ENCODE results near the gene ACOT7. TPM values are rescaled to one million over a fixed set of nuclear protein-coding genes. Genes with fewer than 3 reads are reported as not detected.
"Not testable (repeated sequence)": the region's sequence is repeated elsewhere in the genome, so short reads cannot be mapped to it uniquely, and the experiment has no call there.

ACOT7 gene
- total RNA-seq, 4 donors from 2014 or later: 5.6 to 55.0 (median 31.0) TPM

- Histone ChIP-seq H3K27ac (no peak overlapping the region), H3K4me3 (no peak overlapping the region), H3K9me3 (no peaks in the 10 kb centered on the region), H3K27me3 (no peaks in the 10 kb centered on the region), H3K36me3 (peaks cover 0 to 4% (median 0%) of the 10 kb centered on the region in 4 donors), H3K4me1 (no peaks in the 10 kb centered on the region)
- 93 to 96% methylated on average over 11 to 18 of the region's 18 CpGs for WGBS, 2 donors (ENCODE audit: low coverage in 1 of 2)
- TF ChIP-seq POLR2A (IDR thresholded peaks at IDR 0.05) (no peak), POLR2AphosphoS5 (IDR thresholded peaks at IDR 0.05) (no peak), EP300 (IDR thresholded peaks at IDR 0.05; ENCODE audit: low read depth) (no peak)
- TF ChIP-seq, protein P1, sequence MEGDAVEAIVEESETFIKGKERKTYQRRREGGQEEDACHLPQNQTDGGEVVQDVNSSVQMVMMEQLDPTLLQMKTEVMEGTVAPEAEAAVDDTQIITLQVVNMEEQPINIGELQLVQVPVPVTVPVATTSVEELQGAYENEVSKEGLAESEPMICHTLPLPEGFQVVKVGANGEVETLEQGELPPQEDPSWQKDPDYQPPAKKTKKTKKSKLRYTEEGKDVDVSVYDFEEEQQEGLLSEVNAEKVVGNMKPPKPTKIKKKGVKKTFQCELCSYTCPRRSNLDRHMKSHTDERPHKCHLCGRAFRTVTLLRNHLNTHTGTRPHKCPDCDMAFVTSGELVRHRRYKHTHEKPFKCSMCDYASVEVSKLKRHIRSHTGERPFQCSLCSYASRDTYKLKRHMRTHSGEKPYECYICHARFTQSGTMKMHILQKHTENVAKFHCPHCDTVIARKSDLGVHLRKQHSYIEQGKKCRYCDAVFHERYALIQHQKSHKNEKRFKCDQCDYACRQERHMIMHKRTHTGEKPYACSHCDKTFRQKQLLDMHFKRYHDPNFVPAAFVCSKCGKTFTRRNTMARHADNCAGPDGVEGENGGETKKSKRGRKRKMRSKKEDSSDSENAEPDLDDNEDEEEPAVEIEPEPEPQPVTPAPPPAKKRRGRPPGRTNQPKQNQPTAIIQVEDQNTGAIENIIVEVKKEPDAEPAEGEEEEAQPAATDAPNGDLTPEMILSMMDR (IDR thresholded peaks at IDR 0.05): no peak
- intact Hi-C loops (cut with DNase I; ENCODE audit: low total_unique reads) (loop anchor here (10.0 kb wide), 1 partner anchor 909 kb away; no protein-coding TSS in a partner anchor), in situ Hi-C loops (cut with MboI; ENCODE audit: low pct_ligation_motif_present in 1 of 4, low pct_unique_long_range_greater_than_20kb in 1 of 4, low sequenced_read_pairs in 3 of 4) (no loop called here)
- no peak for DNase-seq
Measured at GRCh38 chr1:6313393-6314200, 80.0 kb downstream of the ACOT7 start.

DNA sequence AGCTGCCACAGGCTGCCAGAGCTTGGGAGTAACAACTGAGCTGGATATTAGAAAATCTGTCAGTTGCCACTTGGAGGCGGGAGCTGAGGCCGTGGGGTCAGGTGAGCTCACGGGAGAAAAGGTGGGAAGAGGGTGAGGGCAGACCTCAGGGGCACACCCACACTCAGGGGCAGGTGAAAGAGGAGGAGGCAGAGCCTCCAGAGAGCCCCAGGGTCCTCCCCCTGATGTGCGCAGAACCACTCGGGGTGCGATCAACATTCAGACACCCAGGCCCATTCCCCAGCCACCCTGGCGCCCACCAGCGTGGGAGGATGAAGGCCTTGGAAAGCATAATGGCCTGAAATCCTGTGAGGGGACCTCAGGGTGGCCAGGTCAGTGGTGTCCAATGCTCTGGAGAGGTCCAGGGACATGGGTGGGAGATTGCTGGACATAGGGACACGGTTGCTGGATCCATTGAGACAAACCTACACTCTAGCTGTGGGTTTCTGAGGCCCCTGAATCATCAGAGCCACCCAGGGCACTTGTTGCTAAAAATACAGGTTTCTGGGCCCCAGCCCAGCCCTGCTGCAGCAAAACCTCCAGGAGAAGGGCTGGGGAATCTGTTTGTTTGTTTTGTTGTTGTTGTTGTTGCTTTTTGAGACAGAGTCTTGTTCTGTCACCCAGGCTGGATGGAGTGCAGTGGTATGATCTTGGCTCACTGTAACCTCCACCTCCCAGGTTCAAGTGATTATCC, 83.3 kb downstream of the ACOT7 start:
- Histone ChIP-seq H3K27me3 (no peaks in the 10 kb centered on the region), H3K27ac (no peak overlapping the region), H3K36me3 (no peaks in the 10 kb centered on the region), H3K9me3 (no peaks in the 10 kb centered on the region), H3K4me3 (no peak overlapping the region), H3K4me1 (no peaks in the 10 kb centered on the region)
- intact Hi-C loops (cut with DNase I; ENCODE audit: low total_unique reads) (loop anchor here (10.0 kb wide), 1 partner anchor 905 kb away; no protein-coding TSS in a partner anchor), in situ Hi-C loops (cut with MboI; ENCODE audit: low pct_ligation_motif_present in 1 of 4, low pct_unique_long_range_greater_than_20kb in 1 of 4, low sequenced_read_pairs in 3 of 4) (no loop called here)
- no peak for DNase-seq
- 96% methylated on average over 8 of the region's 9 CpGs; no CpG with 5 or more reads in 1 of the 2 donors for WGBS, 2 donors (ENCODE audit: low coverage in 1 of 2)
- TF ChIP-seq, protein P1 (IDR thresholded peaks at IDR 0.05): no peak
- TF ChIP-seq POLR2AphosphoS5 (IDR thresholded peaks at IDR 0.05) (no peak), POLR2A (IDR thresholded peaks at IDR 0.05) (no peak), EP300 (IDR thresholded peaks at IDR 0.05; ENCODE audit: low read depth) (no peak)

DNA sequence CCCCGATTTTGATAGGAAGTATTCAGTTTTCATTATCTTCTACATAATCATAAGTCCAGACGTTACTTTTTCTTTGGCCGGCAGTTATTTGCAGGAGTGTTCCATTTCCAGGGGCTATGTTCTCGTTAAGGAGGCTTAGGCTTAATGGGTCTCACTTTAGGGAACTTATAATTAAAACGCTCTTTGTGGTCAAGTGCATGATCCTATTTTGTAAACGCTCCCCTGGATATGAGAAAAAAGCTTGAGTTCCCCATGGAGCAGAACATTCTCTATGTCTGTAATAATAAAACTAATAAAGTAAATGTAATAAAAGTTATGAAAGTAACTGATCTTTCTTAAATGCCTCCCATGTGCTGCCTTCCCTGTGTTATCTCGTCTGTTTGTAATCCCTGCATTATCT, 84.0 kb downstream of the ACOT7 start:
- in situ Hi-C loops (cut with MboI; ENCODE audit: low pct_ligation_motif_present in 1 of 4, low pct_unique_long_range_greater_than_20kb in 1 of 4, low sequenced_read_pairs in 3 of 4): no loop called here
- Histone ChIP-seq H3K9me3 (no peaks in the 10 kb centered on the region), H3K36me3 (no peaks in the 10 kb centered on the region), H3K4me3 (no peak overlapping the region), H3K27ac (no peak overlapping the region), H3K4me1 (no peaks in the 10 kb centered on the region), H3K27me3 (no peaks in the 10 kb centered on the region)
- WGBS, 2 donors (ENCODE audit: low coverage in 1 of 2): 83 to 92% methylated on average over 7 of the region's 7 CpGs
- TF ChIP-seq, protein P1 (IDR thresholded peaks at IDR 0.05): no peak
- TF ChIP-seq EP300 (IDR thresholded peaks at IDR 0.05; ENCODE audit: low read depth): no peak
- DNase-seq: no peak
- intact Hi-C loops (cut with DNase I; ENCODE audit: low total_unique reads): no loop called here

GRCh38 chr1:6308449-6308848, 85.1 kb downstream of the ACOT7 start:
- H3K4me3 ChIP-seq: no peak overlapping the region
- H3K36me3 ChIP-seq: no peaks in the 10 kb centered on the region
- intact Hi-C loops (cut with DNase I; ENCODE audit: low total_unique reads): no loop called here
- in situ Hi-C loops (cut with MboI; ENCODE audit: low pct_ligation_motif_present in 1 of 4, low pct_unique_long_range_greater_than_20kb in 1 of 4, low sequenced_read_pairs in 3 of 4): no loop called here
- no peak for TF ChIP-seq EP300 (IDR thresholded peaks at IDR 0.05; ENCODE audit: low read depth)
- TF ChIP-seq POLR2AphosphoS5 (IDR thresholded peaks at IDR 0.05): no peak
- TF ChIP-seq, protein P1 (IDR thresholded peaks at IDR 0.05): no peak
- TF ChIP-seq POLR2A (IDR thresholded peaks at IDR 0.05): no peak
- H3K4me1 ChIP-seq: no peaks in the 10 kb centered on the region
- H3K9me3 ChIP-seq: no peaks in the 10 kb centered on the region
- H3K27ac ChIP-seq: no peak overlapping the region
- H3K27me3 ChIP-seq: no peaks in the 10 kb centered on the region
- DNase-seq: no peak
- WGBS, 2 donors (ENCODE audit: low coverage in 1 of 2): 76 to 95% methylated on average over 3 to 13 of the region's 13 CpGs

GRCh38 chr1:6307682-6308081, 85.9 kb downstream of the ACOT7 start:
- intact Hi-C loops (cut with DNase I; ENCODE audit: low total_unique reads); H3K9me3 ChIP-seq; H3K36me3 ChIP-seq; H3K4me1 ChIP-seq; in situ Hi-C loops (cut with MboI; ENCODE audit: low pct_ligation_motif_present in 1 of 4, low pct_unique_long_range_greater_than_20kb in 1 of 4, low sequenced_read_pairs in 3 of 4); H3K27ac ChIP-seq; DNase-seq; H3K27me3 ChIP-seq; H3K4me3 ChIP-seq: not testable (repeated sequence)
- WGBS, 2 donors (ENCODE audit: low coverage in 1 of 2): 76 to 86% methylated on average over 3 to 7 of the region's 7 CpGs

Data from transverse colon (tissue), 4 donors.